Activated CD8-positive, alpha-beta T cell treated with anti-CD3 and anti-CD28 coated beads, Interleukin-2, amount 10 ng/mL, durations not matched to agents 7 days and 5 days (primary cell): ENCODE data around the gene DAPK3. TPM values are rescaled to one million over a fixed set of nuclear protein-coding genes. Genes with fewer than 3 reads are reported as not detected.

Source experiments
- ATAC-seq: fragments of 150-1000 bp; cut with Tn5 transposase; one replicate; pipeline ENCODE4 v1.10.0; 2021; ENCODE audit warnings: moderate library complexity
- CTCF ChIA-PET: fragments of 350-600 bp; sonication (Branson Sonifier 250); formaldehyde crosslinking; loops from one replicate; lab custom pipeline; 2021; ENCODE audit warnings: antibody characterized with exemption; lab: Charles Lee
- POLR2A ChIA-PET: fragments of 350-600 bp; sonication (Branson Sonifier 250); formaldehyde crosslinking; loops from one replicate; lab custom pipeline; 2021; ENCODE audit warnings: antibody characterized with exemption; lab: Charles Lee
- DNase-seq: peaks from one replicate; pipeline ENCODE4 v3.0.0-alpha.2; 2020
- H3K27ac Mint-ChIP-seq: one replicate; pipeline ENCODE4 v1.8.0; 2021; ENCODE audit warnings: mild to moderate bottlenecking, mixed read lengths
- H3K27me3 Mint-ChIP-seq: one replicate; pipeline ENCODE4 v1.8.0; 2021; ENCODE audit warnings: low read depth, mixed read lengths
- H3K36me3 Mint-ChIP-seq: one replicate; pipeline ENCODE4 v1.8.0; 2021; ENCODE audit warnings: low read depth, mixed read lengths
- H3K4me1 Mint-ChIP-seq: one replicate; pipeline ENCODE4 v1.8.0; 2021; ENCODE audit warnings: low read depth, mixed read lengths
- H3K4me3 Mint-ChIP-seq: one replicate; pipeline ENCODE4 v1.8.0; 2021; ENCODE audit warnings: mild to moderate bottlenecking, mixed read lengths
- H3K9me3 Mint-ChIP-seq: one replicate; pipeline ENCODE4 v1.8.0; 2022; ENCODE audit warnings: mixed read lengths; ENCODE audit not compliant: insufficient read depth
- total RNA-seq, 2 experiments: library from RNA; stranded (reverse); gene quantifications; one replicate each; pipeline ENCODE4 v1.2.3, GENCODE V29; 2021

The DAPK3 gene
- total RNA-seq, result 10 to 100 TPM; 43.0 to 44.9 TPM

DNA sequence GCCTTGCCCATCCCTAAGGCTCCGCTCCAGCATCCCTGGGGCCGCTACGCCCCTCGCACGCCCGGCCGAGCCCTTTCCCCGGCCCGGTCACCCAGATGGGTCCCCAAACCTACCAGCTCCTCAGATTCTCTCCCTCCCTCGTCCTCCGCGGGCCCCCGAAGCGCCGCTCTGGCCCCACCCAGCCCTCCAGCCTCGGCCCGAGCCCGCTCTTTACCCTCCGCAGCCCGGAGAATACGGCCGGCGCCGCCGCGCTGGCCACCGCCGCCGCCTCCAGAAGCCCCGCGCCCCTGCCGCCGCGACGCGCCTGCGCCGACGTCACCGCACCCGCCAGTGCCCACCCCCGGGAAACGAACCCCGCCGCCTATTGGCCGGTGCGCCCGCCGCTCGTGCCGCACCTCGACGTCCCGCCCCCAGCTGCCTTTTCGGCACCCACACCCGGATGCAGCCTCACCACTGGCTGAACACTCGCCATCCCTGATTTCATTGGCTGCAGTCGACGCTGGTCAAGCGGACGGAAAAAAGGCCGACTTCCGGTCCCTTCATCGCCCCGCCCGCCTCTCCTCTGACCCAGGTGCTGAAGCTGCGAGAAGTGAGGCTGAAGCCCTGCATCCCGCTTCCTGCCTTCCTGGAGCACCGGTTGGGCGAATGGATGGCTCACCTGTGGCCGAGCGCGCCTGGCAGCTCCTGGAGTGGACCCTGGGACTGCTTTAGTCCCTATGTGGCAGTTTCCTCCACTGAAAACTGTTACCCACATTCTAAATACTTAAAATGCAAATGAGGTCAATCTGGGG is at the start of gene DAPK3:
Gene DAPK3 (minus strand): TSS at position 292 of the 791 bp plus-strand sequence. CDS start 1,364 bp downstream, outside the sequence.
- H3K4me1 Mint-ChIP-seq, result peaks cover 37% of the 10 kb centered on the region
- POLR2A ChIA-PET, result interaction anchor here (0.5 to 2.5 kb wide), 7 partner anchors 10 to 414 kb away, joined by 3 to 32 read pairs (median 5); partner anchors contain the start of gene EEF2
- peaks cover 21% of the 10 kb centered on the region for H3K36me3 Mint-ChIP-seq

DNA sequence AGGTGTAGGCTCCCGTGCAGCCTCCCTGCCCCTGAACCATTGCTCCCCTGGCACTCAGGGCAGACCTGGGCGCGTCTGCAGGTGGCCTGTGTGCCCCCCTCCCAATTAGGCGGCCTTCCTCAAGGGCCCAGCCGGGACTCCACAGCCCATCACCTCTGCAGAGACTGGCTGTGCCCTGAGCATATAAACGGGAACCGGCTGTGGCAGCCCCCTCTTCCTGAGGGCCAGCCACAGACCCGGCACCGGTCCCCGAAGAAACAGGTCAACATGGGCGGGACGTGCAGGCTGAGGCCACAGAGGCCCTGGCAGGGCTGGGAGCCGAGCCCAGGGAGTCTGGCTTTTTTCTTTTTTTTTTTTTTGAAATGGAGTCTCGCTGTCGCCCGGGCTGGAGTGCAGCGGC is 48.7 kb upstream of the DAPK3 start:
- Mint-ChIP-seq H3K27me3 (no peaks in the 10 kb centered on the region), H3K27ac (no peak overlapping the region), H3K9me3 (peaks cover 3% of the 10 kb centered on the region), H3K4me3 (no peak overlapping the region), H3K4me1 (peaks cover 4% of the 10 kb centered on the region), H3K36me3 (peaks cover 22% of the 10 kb centered on the region)
- ChIA-PET CTCF (no interaction called here), POLR2A (no interaction called here)
- no peak for ATAC-seq
- no peak for DNase-seq

More for the DNA sequence above, at the start of gene DAPK3:
- CTCF ChIA-PET, result interaction anchor here (1.0 to 2.2 kb wide), 6 partner anchors 14 to 554 kb away, joined by 3 to 23 read pairs (median 4); partner anchors contain the start of genes EEF2 and MRPL54
- Mint-ChIP-seq H3K9me3 (no peaks in the 10 kb centered on the region), H3K27me3 (no peaks in the 10 kb centered on the region), H3K4me3 (peak within 1 kb of the TSS; percentile 87), H3K27ac (peak within 1 kb of the TSS; percentile 86)
- peak; percentile 94 for DNase-seq
- ATAC-seq, result peak; percentile 91

DNA sequence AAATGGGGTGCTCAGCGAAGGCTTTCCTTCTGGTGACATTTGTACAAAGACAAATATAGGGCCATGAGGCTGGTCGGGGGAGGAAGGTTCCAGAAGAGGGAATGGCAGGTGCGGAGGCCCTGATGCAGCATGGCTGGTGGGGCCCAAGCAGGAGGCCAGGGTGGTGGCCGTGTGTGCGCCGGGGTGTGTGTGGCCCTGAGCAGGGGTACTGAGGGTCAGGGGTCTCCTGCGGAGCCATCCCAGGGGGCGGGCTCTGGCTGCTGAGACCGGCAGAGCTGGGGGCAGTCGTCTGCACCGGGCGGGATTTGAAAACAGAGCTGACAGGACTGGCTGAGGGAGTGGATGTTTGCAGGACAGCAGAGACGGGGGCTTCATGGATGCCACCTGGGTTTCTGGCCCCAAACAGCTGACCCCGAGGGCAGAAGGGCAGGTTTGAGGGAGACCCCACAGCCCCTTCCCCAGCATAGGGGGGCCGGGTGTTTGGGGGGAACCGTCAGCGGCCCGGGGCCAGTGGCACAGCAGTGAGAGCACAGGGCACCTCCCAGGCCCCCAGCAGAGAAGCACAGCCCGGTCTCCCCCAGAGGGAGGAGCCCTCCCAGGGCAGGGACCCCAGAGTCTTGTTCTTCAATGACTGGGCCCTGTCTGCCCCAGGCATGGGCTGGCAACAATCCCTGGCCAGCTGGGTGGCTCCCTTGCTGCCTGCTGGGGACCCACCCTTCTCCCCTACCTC is 48.0 kb upstream of the DAPK3 start:
- peaks cover 21% of the 10 kb centered on the region for H3K36me3 Mint-ChIP-seq
- POLR2A ChIA-PET, result no interaction called here
- peaks cover 3% of the 10 kb centered on the region for H3K9me3 Mint-ChIP-seq
- DNase-seq, result no peak
- CTCF ChIA-PET, result no interaction called here
- H3K4me3 Mint-ChIP-seq, result no peak overlapping the region
- ATAC-seq, result no peak
- H3K4me1 Mint-ChIP-seq, result peaks cover 8% of the 10 kb centered on the region
- no peaks in the 10 kb centered on the region for H3K27me3 Mint-ChIP-seq
- H3K27ac Mint-ChIP-seq, result no peak overlapping the region

DNA sequence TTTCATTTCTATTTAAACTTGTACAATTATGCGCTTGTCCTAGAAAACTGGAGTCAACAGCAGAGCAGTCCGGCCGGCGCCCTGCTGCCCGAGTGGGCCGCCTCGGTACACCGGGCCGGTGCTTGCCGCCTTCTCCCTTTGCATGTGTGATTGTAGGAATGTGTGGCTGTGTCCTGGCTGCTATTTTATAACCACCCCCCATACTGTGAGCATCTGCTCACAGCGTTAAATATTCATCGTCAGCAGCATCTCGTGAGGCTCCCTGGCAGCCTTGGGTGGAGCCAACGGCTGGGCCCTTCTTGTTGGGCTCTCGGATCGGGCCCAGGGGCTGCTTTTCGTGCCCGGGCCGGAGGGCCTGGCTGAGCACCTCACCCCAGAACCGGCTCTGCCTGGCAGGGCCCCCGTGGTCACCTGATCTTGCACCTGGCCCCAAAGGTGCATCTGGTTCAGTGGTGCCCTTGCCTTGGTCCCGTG is 47.3 kb upstream of the DAPK3 start:
- H3K4me1 Mint-ChIP-seq, result peaks cover 8% of the 10 kb centered on the region
- CTCF ChIA-PET, result no interaction called here
- H3K27me3 Mint-ChIP-seq, result no peaks in the 10 kb centered on the region
- DNase-seq (no peak), ATAC-seq (no peak)
- peaks cover 3% of the 10 kb centered on the region for H3K9me3 Mint-ChIP-seq
- H3K27ac Mint-ChIP-seq, result no peak overlapping the region
- H3K4me3 Mint-ChIP-seq, result no peak overlapping the region
- POLR2A ChIA-PET, result no interaction called here
- H3K36me3 Mint-ChIP-seq, result peaks cover 18% of the 10 kb centered on the region

DNA sequence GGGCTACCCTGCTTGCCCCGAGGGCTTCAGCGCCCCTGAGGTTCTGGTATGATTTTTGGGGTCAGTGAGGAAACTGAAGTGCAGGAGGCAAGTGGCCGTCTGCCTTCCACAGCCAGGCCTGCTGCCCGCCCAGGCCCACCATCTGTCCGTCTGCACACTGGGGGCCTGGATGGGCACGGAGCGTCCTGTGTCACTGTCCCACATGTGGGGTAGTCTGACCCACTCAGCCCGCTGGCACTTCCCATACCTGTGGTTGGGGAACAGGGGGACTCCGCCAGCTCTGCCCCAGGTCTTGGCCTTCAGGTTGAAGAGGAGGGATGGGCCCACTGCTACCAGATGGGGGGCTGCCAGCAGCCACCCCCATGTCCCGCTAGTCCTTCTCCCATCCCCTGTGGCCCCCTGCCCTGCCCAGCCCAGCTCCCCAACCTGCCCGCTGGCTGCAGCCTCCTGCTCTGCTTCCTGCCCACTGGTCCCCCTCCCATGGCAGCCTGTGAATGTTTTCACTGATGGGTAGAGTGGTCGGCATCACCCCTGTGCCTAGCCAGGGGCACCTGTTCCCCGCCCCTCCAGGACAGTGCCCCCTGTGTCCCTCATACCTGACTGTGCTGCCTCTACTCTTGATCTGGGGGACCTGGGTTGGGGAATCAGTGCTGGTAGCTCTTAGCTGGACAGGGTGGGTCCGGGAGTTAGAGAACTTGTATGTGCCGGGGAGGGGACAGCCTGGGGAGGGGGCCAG is 46.2 kb upstream of the DAPK3 start:
- H3K4me3 Mint-ChIP-seq, result no peak overlapping the region
- ChIA-PET POLR2A (no interaction called here), CTCF (no interaction called here)
- H3K36me3 Mint-ChIP-seq, result peaks cover 16% of the 10 kb centered on the region
- H3K9me3 Mint-ChIP-seq, result peaks cover 2% of the 10 kb centered on the region
- ATAC-seq, result no peak
- H3K27me3 Mint-ChIP-seq, result no peaks in the 10 kb centered on the region
- peaks cover 8% of the 10 kb centered on the region for H3K4me1 Mint-ChIP-seq
- DNase-seq, result no peak
- H3K27ac Mint-ChIP-seq, result no peak overlapping the region

DNA sequence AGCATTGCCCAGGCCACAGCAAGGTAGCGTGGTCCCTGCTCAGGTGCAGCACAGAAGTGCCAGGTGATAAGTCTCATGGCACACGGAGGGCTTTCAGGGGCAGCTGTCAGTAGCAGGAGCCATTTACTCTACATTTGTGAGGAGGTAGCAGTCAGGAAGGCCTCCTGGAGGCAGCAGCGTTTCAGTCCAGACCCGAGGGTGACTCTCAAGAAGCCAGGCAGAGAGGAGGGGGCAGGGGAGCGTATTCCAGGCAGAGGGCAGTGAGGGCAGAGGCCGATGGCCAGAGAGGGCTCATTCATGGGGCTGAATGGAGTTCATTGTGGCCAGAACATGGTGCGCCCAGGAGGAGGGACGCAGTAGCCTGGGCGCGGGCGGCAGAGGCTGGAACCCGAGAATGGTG is 45.6 kb upstream of the DAPK3 start:
- peaks cover 13% of the 10 kb centered on the region for H3K36me3 Mint-ChIP-seq
- no peak for ATAC-seq

DNA sequence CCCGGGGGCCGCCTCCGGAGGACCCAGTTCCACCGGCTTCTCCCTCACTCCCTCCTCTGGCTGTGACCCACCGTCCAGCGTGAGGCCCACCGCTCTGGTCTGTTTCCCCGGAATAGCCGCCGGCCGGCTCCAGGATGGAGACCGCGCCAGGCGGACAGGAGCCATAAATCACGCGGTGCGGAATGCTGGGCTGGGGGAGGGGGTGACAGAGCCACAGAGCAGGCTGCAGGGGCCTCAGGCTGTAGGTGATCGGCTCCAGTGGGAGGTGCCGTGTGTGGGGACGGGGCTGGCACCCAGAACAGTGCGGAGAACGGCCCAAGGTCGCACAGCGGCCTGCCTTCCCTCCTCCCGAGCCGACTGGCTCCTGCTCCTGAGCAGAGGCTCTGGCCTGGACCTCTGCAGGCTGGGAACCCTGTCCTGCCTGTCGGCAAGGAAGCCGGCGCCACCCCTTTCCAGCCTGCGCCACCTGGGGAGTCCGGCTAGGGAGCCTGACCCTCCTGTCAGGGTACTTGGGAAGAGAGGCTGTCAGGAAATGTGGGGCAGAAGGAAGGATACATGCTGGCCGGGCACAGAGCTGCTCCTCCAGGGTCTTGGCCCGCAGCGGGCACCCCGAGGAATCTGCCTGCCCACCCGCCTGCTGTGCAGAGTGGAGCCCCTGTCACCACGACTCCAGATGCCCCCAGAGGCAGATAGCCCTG is 45.0 kb upstream of the DAPK3 start:
- Mint-ChIP-seq H3K9me3 (no peaks in the 10 kb centered on the region), H3K27me3 (no peaks in the 10 kb centered on the region), H3K4me1 (peaks cover 8% of the 10 kb centered on the region), H3K27ac (no peak overlapping the region), H3K36me3 (peaks cover 9% of the 10 kb centered on the region), H3K4me3 (no peak overlapping the region)
- CTCF ChIA-PET, result no interaction called here
- POLR2A ChIA-PET, result interaction anchor here (0.6 kb wide), 1 partner anchor 16 kb away, joined by 3 read pairs; no protein-coding TSS in a partner anchor
- no peak for ATAC-seq
- no peak for DNase-seq

More for the DNA sequence above, 45.6 kb upstream of the DAPK3 start:
- POLR2A ChIA-PET, result interaction anchor here (0.6 kb wide), 1 partner anchor 15 kb away, joined by 3 read pairs; no protein-coding TSS in a partner anchor
- Mint-ChIP-seq H3K4me3 (no peak overlapping the region), H3K27ac (no peak overlapping the region), H3K9me3 (no peaks in the 10 kb centered on the region), H3K4me1 (peaks cover 8% of the 10 kb centered on the region), H3K27me3 (no peaks in the 10 kb centered on the region)
- CTCF ChIA-PET, result no interaction called here
- no peak for DNase-seq

DNA sequence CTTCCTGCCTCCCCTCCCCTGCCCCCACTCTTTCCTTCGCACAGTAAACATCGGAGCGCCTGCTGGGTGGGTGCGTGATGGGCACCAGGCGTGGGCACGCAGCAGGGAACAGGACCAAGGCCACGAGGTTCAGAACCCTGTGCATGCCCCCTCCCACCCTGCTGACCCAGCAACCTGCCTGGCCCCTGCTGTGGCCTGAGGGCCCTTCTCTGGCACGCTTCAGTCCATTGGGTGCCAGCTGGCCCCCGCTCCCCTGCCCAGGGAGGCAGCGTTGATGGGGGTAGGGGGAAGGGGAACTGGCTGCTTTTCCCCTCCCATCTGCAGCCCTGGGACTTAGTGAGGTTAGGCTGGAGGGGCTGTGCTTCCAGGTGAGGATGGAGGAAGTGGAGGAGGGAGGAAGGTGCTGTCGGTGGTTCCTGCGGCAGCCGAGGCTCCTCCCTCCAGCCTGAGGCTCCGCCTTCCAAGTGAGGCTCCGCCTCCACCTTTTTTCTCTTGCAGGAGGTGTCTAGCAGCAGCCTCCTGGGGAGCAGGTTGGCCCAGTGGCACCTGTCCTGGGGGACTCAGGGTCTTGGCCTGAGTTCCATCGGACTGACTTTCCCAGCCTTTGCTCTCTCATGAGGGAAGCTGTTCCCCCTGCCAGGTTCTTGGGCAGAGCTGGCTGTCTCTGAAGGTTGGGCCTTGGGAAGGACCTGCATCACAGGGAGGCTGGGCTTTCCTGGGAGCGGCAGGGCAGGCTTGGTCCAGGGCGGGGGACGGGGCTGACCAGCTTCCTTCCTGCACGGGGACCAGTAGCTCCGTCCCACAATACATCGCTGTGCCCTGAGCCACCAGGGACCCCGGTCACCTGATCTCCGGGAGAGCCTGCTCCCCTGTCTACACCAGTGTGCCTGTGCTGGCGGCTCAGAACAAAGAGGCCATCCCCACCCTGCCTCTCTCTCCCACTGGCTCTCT is 43.9 kb upstream of the DAPK3 start:
- Mint-ChIP-seq H3K9me3 (no peaks in the 10 kb centered on the region), H3K27ac (no peak overlapping the region), H3K27me3 (no peaks in the 10 kb centered on the region), H3K4me3 (no peak overlapping the region), H3K4me1 (peaks cover 8% of the 10 kb centered on the region), H3K36me3 (peaks cover 9% of the 10 kb centered on the region)
- peak; percentile 56 for DNase-seq
- ChIA-PET CTCF (no interaction called here), POLR2A (no interaction called here)
- ATAC-seq, result peak; percentile 52

DNA sequence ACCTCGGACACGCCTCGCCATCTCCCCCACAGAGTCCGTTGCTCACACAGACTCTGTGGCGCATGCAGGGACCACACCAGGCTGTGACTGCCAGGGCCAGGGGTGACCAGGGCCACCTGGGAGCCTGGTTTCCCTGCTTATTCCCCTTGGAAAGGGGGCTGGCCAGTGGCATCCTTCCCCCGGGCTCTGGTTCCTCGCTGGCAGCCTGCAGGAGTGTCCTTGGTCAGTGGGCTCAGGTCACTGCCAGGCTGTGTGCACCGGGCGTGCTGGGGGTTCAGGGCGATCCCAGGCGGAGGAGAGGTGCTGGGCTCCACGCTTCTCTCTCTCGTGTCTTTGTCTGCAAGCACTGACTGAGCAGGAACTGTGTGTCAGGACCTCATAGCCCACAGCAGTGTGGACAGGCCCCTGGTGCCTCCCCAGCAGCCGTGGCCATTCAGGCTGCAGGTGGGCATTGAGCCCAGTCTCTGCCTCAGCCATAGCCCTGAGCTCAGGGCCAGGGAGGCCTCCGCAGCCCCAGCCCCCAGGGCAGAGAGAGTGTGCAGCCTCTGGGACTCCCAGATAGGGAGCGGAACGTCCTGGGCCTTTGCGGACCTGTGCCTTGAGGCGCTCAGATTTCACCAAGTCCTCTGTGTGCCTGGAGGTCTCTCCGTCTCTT is 43.1 kb upstream of the DAPK3 start:
- Mint-ChIP-seq H3K9me3 (no peaks in the 10 kb centered on the region), H3K4me3 (no peak overlapping the region), H3K27ac (no peak overlapping the region), H3K36me3 (peaks cover 9% of the 10 kb centered on the region), H3K4me1 (peaks cover 16% of the 10 kb centered on the region), H3K27me3 (no peaks in the 10 kb centered on the region)
- ChIA-PET CTCF (no interaction called here), POLR2A (no interaction called here)
- ATAC-seq (no peak), DNase-seq (no peak)

DNA sequence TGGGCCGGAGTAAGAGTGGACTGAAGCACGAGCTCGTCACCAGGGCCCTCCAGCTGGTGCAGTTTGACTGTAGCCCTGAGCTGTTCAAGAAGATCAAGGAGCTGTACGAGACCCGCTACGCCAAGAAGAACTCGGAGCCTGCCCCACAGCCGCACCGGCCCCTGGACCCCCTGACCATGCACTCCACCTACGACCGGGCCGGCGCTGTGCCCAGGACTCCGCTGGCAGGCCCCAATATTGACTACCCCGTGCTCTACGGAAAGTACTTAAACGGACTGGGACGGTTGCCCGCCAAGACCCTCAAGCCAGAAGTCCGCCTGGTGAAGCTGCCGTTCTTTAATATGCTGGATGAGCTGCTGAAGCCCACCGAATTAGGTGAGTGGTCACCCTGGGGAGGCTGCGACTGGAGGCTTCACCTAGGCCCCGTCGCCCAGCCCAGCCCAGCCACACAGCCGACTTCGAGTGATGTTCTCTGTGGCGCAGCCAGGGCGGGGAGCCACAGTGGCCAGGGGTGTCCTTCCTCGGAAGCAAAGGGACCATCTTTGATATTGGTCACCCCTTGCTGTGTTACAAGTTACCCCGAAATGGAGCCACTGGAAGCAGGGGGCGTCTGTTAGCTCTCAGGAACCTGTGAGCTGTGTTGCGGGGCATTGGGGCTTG is 42.2 kb upstream of the DAPK3 start:
- H3K4me3 Mint-ChIP-seq, result no peak overlapping the region
- H3K27ac Mint-ChIP-seq, result no peak overlapping the region
- POLR2A ChIA-PET, result no interaction called here
- CTCF ChIA-PET, result no interaction called here
- H3K9me3 Mint-ChIP-seq, result no peaks in the 10 kb centered on the region
- no peak for ATAC-seq
- no peaks in the 10 kb centered on the region for H3K27me3 Mint-ChIP-seq
- DNase-seq, result no peak
- peaks cover 6% of the 10 kb centered on the region for H3K36me3 Mint-ChIP-seq
- peaks cover 24% of the 10 kb centered on the region for H3K4me1 Mint-ChIP-seq
